Urothelium cell line (cell line): ENCODE measurements around the gene SLC16A5.
"Not testable (repeated sequence)": the region's sequence is repeated elsewhere in the genome, so short reads cannot be mapped to it uniquely, and the experiment has no call there.

Experiments used
- DNase-seq: peaks from one replicate; pipeline ENCODE4 v3.0.0; 2011; ENCODE audit warnings: low spot score, mixed read lengths
- FAIRE-seq: peaks from 2 replicates; lab custom pipeline; 2011; peaks lifted over from hg19 to GRCh38; lab: Jason Lieb, UNC

The SLC16A5 gene

GRCh38 chr17:75064040-75064439 lies 23.7 kb upstream of the SLC16A5 start:
- no peak for FAIRE-seq

DNA sequence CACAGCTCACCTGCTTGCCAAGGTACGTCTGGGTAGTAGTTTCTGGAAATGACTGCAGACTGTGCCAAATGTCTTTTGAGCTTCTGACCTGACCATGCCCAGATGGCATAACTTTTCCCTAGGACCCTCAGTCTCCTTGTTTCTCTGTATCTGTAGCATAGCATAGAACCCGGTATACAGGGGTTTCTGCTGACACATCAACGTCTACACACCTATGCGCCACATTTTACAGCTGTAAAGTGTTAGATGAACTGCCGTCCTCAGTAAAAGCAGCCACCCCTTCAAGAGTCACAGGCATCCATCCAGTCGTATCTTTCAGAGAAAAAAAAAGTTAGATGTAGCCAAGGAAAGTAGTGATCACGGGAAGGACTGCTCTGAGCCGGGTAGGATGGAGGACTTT lies 23.3 kb upstream of the SLC16A5 start:
- FAIRE-seq (peak; percentile 5), DNase-seq (no peak)

More at GRCh38 chr17:75064040-75064439, 23.7 kb upstream of the SLC16A5 start:
- no peak for DNase-seq

GRCh38 chr17:75064867-75065561 lies 22.7 kb upstream of the SLC16A5 start:
- no peak for DNase-seq
- peak; percentile 9 for FAIRE-seq

DNA sequence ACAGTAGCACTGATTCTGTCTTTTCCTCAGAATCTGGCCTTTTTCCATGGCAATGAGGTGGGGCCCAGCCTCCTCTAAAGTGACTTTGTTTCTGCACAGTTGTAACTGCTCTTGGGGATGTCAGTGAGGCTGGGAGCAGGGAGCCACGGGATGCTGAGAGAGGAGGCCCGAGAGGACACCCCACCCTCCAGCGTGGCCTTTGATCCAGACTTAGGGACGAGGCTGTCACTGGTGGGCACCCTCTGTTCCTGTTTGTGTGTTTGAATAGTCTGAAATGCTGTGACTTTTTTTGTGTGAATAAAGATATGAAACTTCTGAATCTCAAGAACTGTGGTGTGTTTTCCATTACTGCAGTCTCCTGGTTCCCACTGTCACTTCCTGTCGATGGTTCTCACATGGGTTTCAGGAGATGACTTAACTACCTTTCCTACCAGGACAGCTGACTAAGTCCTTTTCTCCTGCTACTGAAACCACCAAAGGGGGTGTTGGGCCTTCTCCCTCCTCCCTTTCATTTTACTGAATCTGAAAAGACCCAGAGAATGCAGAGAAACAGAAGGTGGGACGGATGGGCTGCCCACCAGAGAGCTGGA lies 22.1 kb upstream of the SLC16A5 start:
- DNase-seq: no peak
- no peak for FAIRE-seq

- no peak for DNase-seq
- FAIRE-seq: no peak
Observed at GRCh38 chr17:75067856-75068255, 19.9 kb upstream of the SLC16A5 start.

- FAIRE-seq (no peak), DNase-seq (no peak)
Observed at GRCh38 chr17:75068750-75069149, 19.0 kb upstream of the SLC16A5 start.

DNA sequence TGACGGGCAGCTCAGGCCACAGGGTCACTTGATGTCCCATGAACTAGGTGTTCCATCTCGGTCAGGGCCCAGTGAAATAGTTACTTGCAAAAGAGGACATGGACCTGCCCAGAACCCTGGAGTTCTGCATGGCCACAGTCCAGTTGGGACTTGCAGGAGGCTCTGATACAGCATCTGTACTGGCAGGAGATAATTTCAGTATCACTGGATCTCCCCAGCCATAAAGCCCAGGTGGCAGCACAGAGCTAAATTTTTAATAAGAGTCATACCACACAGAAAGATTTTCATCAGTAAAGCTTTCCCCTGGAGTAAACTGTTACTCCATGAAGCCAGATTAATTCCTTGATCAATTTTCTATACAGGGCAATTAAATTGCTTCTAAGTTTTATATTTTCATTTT lies 18.0 kb upstream of the SLC16A5 start:
- FAIRE-seq: no peak

GRCh38 chr17:75071478-75072271 lies 16.1 kb upstream of the SLC16A5 start:
- not testable (repeated sequence) for FAIRE-seq, DNase-seq

More for the DNA sequence above, 18.0 kb upstream of the SLC16A5 start:
- DNase-seq: no peak

- not testable (repeated sequence) for DNase-seq, FAIRE-seq
Observed at GRCh38 chr17:75072909-75073308, 14.8 kb upstream of the SLC16A5 start.

- DNase-seq (no peak), FAIRE-seq (no peak)
Observed at GRCh38 chr17:75073618-75074047, 14.1 kb upstream of the SLC16A5 start.

GRCh38 chr17:75074532-75074931 lies 13.2 kb upstream of the SLC16A5 start:
- FAIRE-seq: no peak

DNA sequence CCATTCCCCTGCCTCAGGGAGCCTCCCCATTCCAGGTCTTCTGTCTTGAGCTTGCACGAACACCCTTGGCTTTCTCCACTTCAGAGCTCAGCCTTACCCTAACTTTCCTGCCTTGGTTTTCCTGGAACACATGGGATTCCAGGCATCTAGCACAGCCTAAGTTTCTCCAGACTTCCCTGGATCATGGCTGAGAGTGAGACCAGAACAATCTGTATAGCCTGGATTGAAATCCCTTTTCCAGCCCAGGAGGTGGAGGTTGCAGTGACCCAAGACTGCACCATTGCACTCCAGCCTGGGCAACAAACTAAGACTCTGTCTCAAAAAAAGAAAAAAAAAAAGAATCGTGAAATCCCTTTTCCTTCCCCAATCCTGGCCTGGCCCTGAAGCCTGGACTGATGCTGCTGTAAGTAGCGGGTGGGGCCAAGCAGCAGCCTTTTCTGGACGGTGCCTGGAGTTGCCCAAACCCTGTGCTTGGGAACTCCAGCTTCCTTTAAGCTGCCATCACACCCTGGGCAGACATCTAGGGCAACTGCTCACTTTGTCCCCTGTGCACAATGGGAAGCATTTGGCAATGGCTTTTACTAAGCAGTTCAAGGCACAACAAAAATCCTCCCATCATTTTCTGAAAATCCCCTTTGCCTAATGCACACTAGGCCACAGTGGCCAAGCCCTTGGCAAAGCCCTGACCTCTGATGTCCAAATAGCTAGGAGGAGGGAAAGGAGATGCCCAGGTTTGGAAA lies 12.0 kb upstream of the SLC16A5 start:
- no peak for DNase-seq
- no peak for FAIRE-seq

More at GRCh38 chr17:75074532-75074931, 13.2 kb upstream of the SLC16A5 start:
- no peak for DNase-seq

GRCh38 chr17:75077072-75077495 lies 10.7 kb upstream of the SLC16A5 start:
- FAIRE-seq: no peak
- no peak for DNase-seq

DNA sequence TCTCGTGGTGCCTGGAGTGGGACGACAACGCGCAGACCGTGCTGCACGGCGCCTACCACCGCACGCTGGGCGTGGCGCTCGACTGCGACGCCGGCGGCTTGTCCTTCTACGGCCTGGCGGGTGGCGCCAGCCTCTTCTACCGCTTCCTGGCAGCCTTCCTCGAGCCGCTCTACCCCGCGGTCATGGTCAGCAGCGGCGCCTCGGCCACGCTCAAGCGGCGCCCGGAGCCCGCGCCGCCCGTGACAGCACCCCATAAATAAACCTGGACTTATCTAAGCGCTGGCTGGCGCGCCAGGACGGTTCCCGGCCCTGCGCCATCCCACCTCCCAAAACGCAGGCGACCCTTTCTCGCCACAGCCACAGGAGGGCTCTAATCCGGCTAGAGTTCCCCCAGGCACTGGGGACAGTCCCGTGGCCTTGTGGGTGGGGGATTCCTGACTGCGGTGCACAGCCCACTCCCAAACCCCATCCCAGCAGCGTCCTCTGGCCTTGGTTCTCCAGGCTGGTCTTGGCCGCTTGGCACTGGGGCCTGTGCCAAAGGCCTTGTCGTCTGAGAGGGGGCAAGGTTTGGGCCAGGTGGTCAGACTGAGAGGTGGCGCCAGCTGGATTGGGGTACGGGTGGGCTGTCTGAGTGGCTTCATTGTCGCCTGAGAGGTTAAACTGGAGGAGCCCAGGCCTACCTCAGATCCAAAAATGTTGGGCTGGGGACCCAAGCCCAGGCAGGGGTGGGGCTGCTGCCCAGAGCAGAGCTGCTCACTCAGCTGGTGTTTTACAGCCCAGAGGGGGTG lies 10.1 kb upstream of the SLC16A5 start:
- FAIRE-seq: no peak
- DNase-seq: no peak

DNA sequence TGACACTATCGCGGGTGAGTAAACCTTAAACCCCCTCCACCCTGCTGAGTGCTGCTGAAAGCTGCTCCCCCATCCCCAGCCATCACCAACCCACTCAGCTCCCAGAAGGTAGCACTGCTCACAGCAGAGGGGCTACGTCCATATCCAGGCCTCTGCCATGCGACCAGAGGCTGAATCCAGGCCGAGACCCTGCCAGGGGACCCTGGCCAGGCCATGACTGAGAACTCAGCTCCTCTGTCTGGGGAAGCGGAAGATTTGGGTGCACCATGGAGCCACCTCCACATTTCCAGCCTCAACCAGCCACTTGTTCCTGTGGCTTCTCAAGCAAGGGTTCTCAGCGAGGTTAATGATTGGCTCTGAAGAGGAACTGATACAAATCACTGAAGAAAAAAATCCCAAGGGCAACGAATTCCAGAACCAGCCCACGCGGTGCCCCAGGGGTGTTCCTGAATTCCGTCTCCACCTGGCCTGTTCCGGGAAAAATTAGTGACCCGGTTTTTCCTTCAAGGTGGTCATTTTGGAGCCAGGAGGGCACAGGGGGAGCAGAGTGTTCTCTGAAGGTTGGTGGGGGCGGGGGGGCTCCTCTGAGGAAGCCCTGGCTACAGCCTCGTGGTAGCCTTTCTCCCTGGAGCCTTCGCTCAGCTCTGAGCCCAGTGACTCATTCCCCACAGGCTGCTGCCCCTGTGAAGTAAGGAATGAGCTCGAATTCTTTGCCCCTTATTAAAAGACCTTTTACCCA lies 9.3 kb upstream of the SLC16A5 start:
- FAIRE-seq (peak; percentile 32), DNase-seq (peak; percentile 93)

- FAIRE-seq (peak; percentile 71), DNase-seq (no peak)
Observed at GRCh38 chr17:75079023-75079373, 8.8 kb upstream of the SLC16A5 start.

DNA sequence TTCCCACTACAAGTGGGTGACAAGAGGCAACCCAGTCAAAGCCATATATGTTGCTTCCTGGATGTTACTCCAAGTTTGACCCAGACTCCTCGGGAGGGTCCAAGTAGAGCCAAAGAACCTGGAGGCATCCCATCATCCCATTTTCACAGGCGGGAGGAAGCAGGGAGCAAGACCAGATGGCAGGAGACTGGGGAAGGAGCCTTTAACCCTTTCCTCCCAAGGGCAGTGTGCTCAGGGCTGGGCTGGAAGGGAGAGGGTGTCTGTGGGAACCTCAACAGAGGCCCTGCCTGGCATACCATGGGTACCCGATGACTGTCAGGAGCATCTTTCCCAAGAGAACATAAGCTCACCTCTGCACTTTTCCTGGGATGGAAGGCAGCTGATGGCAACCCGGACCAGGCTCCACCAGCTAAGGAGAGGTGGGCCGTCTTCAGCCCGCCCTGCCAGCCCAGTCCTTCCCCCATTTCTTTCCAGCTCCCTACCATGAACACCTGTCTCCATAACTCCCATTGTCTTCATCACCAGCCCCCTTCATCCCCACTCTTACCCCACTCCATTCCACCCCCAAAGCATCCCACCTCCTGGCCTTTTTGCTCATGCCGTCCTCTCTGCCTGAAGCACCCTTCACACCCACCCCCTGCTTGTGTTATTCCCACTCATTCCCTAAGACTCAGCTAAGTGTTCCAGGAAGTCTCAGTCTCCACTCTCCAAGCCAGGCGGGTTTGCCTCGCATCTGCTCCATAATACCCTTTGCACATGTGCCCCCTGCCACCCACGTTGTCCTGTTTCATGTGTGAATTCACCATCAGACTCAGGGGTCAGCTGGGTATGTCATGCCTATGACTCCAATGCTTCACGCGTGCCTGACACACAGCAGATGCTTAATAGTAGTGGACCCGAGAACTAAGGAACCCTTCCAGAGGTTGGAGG lies 5.9 kb upstream of the SLC16A5 start:
- DNase-seq (no peak), FAIRE-seq (no peak)

DNA sequence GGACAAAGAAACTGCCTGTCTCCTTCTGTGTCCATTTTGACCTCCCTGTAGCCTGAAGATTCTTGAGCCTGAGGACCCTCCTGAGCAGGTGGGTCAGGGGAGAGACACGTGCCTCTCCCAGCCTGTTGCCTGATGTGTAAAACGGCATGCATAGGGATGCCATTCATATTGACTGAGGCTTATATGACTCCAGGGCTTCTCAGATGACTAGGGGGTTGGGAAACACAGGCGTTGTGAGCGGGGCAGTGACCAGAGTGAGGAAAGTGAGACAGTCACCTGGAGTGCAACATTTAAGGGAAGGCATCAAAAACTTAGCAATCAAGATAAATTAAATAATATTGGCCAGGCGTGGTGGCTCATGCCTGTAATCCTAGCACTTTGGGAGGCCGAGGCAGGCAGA lies 5.1 kb upstream of the SLC16A5 start:
- FAIRE-seq (no peak), DNase-seq (no peak)
